ENCODE measurements around the gene AWAT2.

Gene AWAT2

GRCh38 chrX:70007946-70008345 is 41.8 kb downstream of the AWAT2 start:
- Histone ChIP-seq H3K27ac (ENCODE audit: extremely low read depth, low read depth, low read length) (no peak overlapping the region), H3K36me3 (ENCODE audit: control insufficient read depth in 2 of 2, insufficient read depth in 1 of 2, low read length in 2 of 2) (no peaks in the 10 kb centered on the region), H3K4me1 (ENCODE audit: control insufficient read depth, insufficient read depth, low read length) (no peaks in the 10 kb centered on the region), H3K9me3 (ENCODE audit: control insufficient read depth, insufficient read depth, low read depth, low read length) (no peaks in the 10 kb centered on the region; the same call in 1 of the 2 replicates), H3K4me3 (ENCODE audit: low read depth, low read length) (no peak overlapping the region)
- ChIA-PET CTCF (no interaction called here), POLR2A (no interaction called here)
- TF ChIP-seq KLF1 (tag by site-specific recombination; IDR thresholded peaks at IDR 0.05) = no peak
- no peak for TF ChIP-seq ZBTB1 (tag by site-specific recombination; IDR thresholded peaks at IDR 0.05)
- no peak for TF ChIP-seq IKZF3 (tag by site-specific recombination; IDR thresholded peaks at IDR 0.05)
- TF ChIP-seq, protein P1, sequence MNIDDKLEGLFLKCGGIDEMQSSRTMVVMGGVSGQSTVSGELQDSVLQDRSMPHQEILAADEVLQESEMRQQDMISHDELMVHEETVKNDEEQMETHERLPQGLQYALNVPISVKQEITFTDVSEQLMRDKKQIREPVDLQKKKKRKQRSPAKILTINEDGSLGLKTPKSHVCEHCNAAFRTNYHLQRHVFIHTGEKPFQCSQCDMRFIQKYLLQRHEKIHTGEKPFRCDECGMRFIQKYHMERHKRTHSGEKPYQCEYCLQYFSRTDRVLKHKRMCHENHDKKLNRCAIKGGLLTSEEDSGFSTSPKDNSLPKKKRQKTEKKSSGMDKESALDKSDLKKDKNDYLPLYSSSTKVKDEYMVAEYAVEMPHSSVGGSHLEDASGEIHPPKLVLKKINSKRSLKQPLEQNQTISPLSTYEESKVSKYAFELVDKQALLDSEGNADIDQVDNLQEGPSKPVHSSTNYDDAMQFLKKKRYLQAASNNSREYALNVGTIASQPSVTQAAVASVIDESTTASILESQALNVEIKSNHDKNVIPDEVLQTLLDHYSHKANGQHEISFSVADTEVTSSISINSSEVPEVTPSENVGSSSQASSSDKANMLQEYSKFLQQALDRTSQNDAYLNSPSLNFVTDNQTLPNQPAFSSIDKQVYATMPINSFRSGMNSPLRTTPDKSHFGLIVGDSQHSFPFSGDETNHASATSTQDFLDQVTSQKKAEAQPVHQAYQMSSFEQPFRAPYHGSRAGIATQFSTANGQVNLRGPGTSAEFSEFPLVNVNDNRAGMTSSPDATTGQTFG (tag by site-specific recombination; IDR thresholded peaks at IDR 0.05; ENCODE audit: borderline replicate concordance) = no peak
- TF ChIP-seq ZNF585B (tag by site-specific recombination; IDR thresholded peaks at IDR 0.05) = no peak
- no peak for TF ChIP-seq TCF7L2 (IDR thresholded peaks at IDR 0.05; ENCODE audit: borderline replicate concordance, low read depth, low read length)
- TF ChIP-seq OVOL3 (tag by site-specific recombination; IDR thresholded peaks at IDR 0.05) = no peak
- no peak for TF ChIP-seq ZNF701 (tag by site-specific recombination; IDR thresholded peaks at IDR 0.05)
- TF ChIP-seq ZNF529 (tag by site-specific recombination; IDR thresholded peaks at IDR 0.05; ENCODE audit: insufficient replicate concordance) = no peak
- no peak for TF ChIP-seq ELK4 (IDR thresholded peaks at IDR 0.05; ENCODE audit: borderline replicate concordance, low read depth, low read length)
- no peak for TF ChIP-seq MEIS1 (CRISPR knock-in tag; IDR thresholded peaks at IDR 0.05; ENCODE audit: borderline replicate concordance)
- no peak for TF ChIP-seq ZBTB20 (tag by site-specific recombination; IDR thresholded peaks at IDR 0.05)
- TF ChIP-seq ZNF211 (tag by site-specific recombination; IDR thresholded peaks at IDR 0.05; ENCODE audit: low read depth) = no peak
- TF ChIP-seq, protein P2, sequence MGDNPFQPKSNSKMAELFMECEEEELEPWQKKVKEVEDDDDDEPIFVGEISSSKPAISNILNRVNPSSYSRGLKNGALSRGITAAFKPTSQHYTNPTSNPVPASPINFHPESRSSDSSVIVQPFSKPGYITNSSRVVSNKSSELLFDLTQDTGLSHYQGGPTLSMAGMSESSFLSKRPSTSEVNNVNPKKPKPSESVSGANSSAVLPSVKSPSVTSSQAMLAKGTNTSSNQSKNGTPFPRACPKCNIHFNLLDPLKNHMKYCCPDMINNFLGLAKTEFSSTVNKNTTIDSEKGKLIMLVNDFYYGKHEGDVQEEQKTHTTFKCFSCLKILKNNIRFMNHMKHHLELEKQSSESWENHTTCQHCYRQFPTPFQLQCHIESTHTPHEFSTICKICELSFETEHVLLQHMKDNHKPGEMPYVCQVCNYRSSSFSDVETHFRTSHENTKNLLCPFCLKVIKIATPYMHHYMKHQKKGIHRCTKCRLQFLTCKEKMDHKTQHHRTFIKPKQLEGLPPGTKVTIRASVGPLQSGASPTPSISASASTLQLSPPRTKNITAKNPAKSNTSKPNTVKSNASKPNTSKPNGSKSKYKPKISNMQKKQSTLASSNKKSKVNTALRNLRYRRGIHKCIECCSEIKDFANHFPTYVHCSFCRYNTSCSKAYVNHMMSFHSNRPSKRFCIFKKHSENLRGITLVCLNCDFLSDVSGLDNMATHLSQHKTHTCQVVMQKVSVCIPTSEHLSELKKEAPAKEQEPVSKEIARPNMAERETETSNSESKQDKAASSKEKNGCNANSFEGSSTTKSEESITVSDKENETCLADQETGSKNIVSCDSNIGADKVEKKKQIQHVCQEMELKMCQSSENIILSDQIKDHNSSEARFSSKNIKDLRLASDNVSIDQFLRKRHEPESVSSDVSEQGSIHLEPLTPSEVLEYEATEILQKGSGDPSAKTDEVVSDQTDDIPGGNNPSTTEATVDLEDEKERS (tag by site-specific recombination; IDR thresholded peaks at IDR 0.05) = no peak

GRCh38 chrX:70001708-70002341 is 47.9 kb downstream of the AWAT2 start:
- Histone ChIP-seq H3K4me3 (ENCODE audit: low read depth, low read length) (no peak overlapping the region), H3K4me1 (ENCODE audit: control insufficient read depth, insufficient read depth, low read length) (no peaks in the 10 kb centered on the region), H3K9me3 (ENCODE audit: control insufficient read depth, insufficient read depth, low read depth, low read length) (no peaks in the 10 kb centered on the region), H3K36me3 (ENCODE audit: control insufficient read depth in 2 of 2, insufficient read depth in 1 of 2, low read length in 2 of 2) (no peaks in the 10 kb centered on the region), H3K27ac (ENCODE audit: extremely low read depth, low read depth, low read length) (no peak overlapping the region)
- ChIA-PET POLR2A (no interaction called here), CTCF (interaction anchor here (1.6 kb wide), 1 partner anchor 28 kb away, joined by 6 read pairs; no protein-coding TSS in a partner anchor)
- TF ChIP-seq ZNF280C (tag by site-specific recombination; IDR thresholded peaks at IDR 0.05) = no peak
- no peak for TF ChIP-seq ZNF488 (tag by site-specific recombination; IDR thresholded peaks at IDR 0.05)
- TF ChIP-seq ZNF777 (tag by site-specific recombination; IDR thresholded peaks at IDR 0.05; ENCODE audit: borderline replicate concordance) = no peak
- no peak for TF ChIP-seq ZNF426 (tag by site-specific recombination; IDR thresholded peaks at IDR 0.05)
- TF ChIP-seq, protein P1 (tag by site-specific recombination; IDR thresholded peaks at IDR 0.05; ENCODE audit: borderline replicate concordance) = no peak
- TF ChIP-seq ZNF175 (tag by site-specific recombination; IDR thresholded peaks at IDR 0.05) = no peak
- no peak for TF ChIP-seq ZNF626 (tag by site-specific recombination; IDR thresholded peaks at IDR 0.05)
- no peak for TF ChIP-seq MEIS1 (CRISPR knock-in tag; IDR thresholded peaks at IDR 0.05; ENCODE audit: borderline replicate concordance)
- no peak for TF ChIP-seq ZNF660 (tag by site-specific recombination; IDR thresholded peaks at IDR 0.05)
- no peak for TF ChIP-seq ZNF138 (tag by site-specific recombination; IDR thresholded peaks at IDR 0.05; ENCODE audit: borderline replicate concordance)

Measured in HEK293 (cell line).